B cell (primary cell): ENCODE results near the gene PDGFA.

ENCODE experiments used
- CTCF ChIP-seq: fragments of 200-600 bp; IDR thresholded peaks from one replicate; pipeline ENCODE4 v1.8.0; 2022; ENCODE audit warnings: antibody characterized with exemption, mild to moderate bottlenecking
- EZH2 ChIP-seq: IDR thresholded peaks from 2 replicates; pipeline ENCODE4 v1.6.1; 2012; ENCODE audit warnings: borderline replicate concordance, low read depth, mild to moderate bottlenecking, moderate library complexity, low read length; ENCODE audit not compliant: insufficient read depth, poor library complexity, severe bottlenecking

- no peak for TF ChIP-seq EZH2
- TF ChIP-seq CTCF: no peak
Observed at GRCh38 chr7:541661-542060, 22.0 kb upstream of the PDGFA start.
